GM12873 (cell line): ENCODE measurements around the gene SFXN5.

Source experiments
- TF ChIP-seq, protein P1 (sequence below): IDR thresholded peaks from 2 replicates; pipeline ENCODE4 v1.5.1; 2012; ENCODE audit warnings: low read depth, mild to moderate bottlenecking, moderate library complexity, low read length, control low read depth; ENCODE audit not compliant: insufficient read depth; ENCODE audit errors: missing control alignments

Gene SFXN5

GRCh38 chr2:73023497-73023896 is 48.0 kb downstream of the SFXN5 start:
- TF ChIP-seq, protein P1, sequence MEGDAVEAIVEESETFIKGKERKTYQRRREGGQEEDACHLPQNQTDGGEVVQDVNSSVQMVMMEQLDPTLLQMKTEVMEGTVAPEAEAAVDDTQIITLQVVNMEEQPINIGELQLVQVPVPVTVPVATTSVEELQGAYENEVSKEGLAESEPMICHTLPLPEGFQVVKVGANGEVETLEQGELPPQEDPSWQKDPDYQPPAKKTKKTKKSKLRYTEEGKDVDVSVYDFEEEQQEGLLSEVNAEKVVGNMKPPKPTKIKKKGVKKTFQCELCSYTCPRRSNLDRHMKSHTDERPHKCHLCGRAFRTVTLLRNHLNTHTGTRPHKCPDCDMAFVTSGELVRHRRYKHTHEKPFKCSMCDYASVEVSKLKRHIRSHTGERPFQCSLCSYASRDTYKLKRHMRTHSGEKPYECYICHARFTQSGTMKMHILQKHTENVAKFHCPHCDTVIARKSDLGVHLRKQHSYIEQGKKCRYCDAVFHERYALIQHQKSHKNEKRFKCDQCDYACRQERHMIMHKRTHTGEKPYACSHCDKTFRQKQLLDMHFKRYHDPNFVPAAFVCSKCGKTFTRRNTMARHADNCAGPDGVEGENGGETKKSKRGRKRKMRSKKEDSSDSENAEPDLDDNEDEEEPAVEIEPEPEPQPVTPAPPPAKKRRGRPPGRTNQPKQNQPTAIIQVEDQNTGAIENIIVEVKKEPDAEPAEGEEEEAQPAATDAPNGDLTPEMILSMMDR, result no peak

DNA sequence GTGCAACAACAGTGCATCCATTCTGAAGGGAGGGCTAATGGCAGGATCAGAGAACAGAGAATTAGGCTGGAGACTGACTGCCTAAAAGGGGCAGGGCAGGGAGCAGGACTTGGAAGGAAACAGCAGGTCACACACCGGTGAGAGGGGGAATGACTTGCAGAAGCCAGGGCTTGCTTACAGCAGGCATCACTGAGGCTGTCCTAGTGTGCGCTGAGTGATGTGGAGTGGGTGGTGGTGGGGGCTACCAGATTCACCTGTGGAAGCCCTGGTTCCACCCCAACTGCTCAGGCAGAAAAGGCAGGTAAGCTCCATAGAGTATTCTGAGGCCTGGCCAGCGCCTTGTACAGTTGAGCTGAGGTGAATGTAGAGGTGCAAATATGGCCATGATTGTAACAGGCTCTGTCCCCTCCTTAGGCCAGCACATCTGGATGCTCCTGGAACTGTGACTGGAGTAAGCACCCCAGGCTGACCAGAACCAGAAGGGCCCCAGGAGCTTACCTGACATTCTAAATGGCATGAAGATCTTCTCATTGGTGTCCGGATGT is 49.4 kb downstream of the SFXN5 start:
- TF ChIP-seq, protein P1, result no peak

- TF ChIP-seq, protein P1, result no peak
These were observed 50.0 kb downstream of the SFXN5 start for GRCh38 chr2:73021371-73022010.

DNA sequence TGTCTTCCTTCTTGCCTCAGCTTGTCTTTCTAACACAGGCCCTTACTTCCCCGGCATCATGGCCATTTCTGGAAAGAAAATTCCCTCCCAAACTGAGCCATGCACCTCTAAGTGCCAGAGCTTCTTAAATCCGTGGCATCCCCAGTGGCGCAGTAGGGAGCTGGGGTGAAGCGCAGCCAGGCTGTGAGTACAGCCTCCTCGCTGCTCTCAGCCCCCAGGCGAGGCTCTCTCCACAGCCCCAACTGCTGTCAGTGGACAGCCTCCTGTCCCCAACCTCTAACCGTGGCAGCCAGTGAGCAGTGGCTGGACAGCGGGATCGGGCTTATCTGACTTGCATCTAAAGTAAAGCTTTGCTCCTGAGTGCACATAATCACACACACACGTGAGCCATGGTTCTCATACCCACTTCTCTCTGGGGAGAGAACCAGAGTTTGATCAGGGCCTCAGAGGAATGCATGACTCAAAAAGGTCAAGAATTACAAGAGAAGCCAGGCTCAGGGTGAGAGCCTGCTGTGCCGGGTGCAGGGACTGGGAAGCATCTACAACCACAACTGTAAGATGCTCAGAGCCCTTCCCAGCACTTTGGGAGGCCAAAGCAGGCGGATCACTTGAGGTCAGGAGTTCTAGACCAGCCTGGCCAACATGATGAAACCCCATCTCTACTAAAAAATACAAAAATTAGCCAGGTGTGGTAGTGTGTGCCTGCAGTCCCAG is 50.7 kb downstream of the SFXN5 start:
- TF ChIP-seq, protein P1, result no peak

DNA sequence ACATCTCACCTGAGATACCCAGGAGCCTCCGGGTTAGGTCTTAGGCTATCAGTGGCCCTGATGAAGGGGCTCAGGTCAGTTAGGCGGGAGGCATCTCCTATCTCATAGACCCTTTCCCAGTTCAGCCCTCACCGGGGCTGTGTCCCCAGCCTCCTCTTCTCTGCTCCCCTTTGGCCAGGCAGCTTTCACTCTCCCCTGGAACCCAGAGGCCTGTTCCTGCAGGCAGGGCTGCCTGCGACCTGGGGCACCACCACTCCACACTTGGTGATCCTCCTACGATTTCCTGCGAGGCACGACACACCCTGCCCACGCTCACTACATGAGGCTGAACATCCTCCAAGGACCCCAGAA is 51.2 kb downstream of the SFXN5 start:
- TF ChIP-seq, protein P1, result no peak

DNA sequence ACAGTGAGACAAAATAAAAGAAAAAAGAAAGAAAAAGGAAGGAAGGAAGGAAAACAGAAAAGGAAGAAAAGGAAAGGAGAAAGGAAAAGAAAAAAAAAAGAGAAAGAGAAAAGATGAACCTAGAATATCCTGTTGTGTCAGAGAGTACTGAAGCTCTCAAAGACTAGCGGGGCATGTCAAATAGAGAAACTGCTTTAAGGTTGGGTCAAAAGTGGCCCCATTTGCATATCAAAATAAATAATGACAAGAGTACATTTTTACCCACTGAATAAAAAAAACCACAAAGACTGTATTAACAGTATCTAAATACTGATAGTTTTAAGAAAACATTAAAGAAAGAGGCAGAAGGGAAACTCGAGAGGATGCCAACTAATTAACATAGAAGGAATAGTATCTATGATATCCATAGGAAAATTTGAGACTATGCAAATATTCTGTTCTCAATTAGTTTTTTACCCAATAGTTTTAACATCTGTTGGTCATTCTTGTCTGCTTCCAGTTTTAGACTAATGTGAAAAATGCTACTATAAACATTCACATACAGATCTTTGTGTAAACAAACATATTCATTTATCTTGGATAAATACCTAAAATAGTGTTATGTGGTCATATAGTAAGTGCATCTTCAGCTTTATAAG is 53.2 kb downstream of the SFXN5 start:
- TF ChIP-seq, protein P1, result no peak

DNA sequence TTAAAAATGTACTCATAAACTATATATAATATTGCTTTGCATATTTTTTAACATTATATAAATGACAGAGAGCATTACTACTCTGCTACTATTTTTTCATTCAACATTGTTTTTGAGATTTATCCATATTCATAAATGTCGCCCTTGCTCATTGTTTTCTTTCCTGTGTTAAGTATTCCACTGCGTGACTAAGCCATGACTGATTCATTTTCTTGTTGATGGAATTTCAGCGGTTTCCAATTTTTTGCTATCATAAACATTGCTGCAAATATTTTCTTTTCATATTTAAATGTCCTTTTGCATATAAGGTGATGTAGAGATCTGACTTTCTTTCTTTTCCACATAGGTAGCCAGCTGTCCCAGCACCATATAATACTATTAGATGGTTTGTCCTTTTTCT is 57.6 kb downstream of the SFXN5 start:
- TF ChIP-seq, protein P1, result no peak
